KG1 (cell line): ENCODE results near the gene SMAD6.

ENCODE experiments used
- DNase-seq: peaks from one replicate; lab custom pipeline; 2025; lab: John Stamatoyannopoulos, UW

Gene SMAD6

DNA sequence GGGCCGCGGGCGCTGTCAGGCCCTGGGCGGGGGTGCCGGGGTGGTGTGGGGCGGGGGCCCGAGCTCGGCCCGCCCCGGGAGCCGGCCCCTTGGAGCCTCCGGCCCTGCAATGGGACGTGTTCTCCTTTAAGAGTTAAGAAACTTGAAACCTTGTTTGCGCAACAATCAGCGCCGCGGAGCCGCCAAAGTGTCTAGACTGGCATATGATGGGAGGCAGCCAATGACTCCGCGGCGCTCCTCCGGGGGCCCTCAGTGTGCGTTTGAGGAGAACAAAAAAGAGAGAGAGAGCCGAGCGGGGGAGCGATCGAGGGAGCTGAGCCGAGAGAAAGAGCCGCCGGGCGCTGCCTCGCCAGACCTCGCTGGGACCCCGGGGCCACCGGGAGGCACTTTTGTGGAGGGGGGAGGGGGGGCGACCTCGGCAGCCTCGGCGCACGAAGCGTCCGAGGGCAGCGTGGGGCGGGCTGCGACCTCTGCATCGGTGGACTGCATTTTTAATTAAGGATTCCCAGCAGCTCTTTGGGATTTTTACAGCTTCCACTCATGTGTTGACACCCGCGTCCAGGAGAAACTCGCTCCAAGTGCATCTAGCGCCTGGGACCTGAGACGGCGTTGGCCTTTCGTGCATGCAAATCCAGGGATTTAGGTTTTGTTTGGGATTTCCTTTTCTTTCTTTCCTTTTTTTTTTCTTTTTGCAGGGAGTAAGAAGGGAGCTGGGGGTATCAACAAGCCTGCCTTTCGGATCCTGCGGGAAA lies at the start of gene SMAD6:
TSS of gene SMAD6 (plus strand) at position 202 of the 752 bp plus-strand sequence. CDS start 1,023 bp downstream, outside the sequence.
- DNase-seq, result peak; percentile 90

DNA sequence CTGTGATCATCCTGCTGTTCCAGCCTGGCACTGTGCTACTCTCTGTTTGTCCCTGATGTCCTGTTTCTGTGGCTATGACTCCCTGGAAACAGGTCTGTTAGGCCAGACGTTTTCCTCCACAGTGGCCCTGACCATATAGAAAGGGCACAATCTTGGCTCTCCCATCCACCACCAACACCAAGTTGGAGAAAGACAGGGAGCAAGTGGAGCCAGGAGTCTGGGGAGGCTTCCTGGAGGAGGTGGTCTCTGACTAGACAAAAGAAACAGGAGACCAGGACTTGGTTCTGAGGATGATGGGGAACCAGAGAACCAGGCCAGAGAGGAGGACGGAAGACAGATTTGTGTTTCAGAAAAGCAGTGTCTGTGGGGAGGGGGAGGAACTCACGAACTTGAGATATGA lies 49.2 kb upstream of the SMAD6 start:
- DNase-seq, result no peak

DNA sequence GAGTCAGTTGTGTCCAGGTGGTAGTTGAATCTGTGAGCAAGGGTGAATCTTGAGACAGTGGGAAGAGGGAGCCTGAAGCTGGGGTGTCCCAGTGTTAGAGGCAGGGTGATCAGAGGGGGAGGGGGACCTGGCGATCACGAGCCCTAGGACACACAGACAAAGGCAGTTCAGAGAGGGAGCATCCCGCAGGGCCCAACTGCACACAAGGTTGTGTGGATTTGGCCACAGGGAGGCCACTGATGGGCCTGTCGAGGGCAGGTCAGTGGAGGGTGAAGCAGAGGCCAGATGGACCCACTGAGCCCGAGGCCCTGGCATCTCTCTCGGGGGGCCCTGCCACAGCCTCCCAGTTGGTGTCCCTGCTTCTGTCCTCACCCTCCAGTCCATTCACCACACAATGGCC lies 48.6 kb upstream of the SMAD6 start:
- no peak for DNase-seq

DNA sequence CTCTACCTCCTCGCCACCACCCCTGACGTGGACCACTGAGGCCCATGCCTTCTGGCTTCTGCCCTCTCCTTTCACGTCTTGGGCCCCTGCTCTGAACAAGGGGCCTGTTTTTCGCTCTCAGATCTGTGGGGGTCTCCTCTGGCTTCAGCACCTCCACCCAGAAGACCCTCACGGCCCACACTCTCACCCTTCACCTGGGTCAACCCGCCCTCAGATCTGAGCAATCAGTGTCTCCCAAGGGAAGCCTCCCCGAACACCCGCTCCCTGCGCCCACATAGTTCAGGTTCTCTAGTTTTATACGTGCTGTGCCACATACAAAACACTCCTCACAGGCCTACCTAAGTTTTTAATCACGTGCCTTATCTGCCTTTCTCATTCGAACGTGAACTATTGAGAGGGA lies 48.2 kb upstream of the SMAD6 start:
- DNase-seq, result no peak

DNA sequence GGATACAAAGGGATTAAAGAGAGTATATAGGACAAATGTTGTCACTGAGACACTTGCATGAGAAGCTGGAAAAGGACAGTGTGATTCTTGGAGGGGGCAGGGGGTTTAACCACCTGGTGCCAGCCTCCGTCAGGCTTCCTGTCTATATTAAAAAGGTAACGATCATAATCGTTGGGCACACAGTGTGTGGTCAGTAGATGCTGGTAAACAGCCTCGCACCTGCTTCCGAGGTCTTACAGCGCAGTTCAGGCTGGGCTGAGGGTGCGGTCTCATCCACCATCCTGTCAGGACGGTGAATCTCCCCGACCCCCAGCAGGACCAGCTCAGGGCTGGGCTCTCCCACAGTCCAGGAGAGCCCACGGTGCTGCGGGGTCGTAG lies 47.7 kb upstream of the SMAD6 start:
- DNase-seq, result no peak

DNA sequence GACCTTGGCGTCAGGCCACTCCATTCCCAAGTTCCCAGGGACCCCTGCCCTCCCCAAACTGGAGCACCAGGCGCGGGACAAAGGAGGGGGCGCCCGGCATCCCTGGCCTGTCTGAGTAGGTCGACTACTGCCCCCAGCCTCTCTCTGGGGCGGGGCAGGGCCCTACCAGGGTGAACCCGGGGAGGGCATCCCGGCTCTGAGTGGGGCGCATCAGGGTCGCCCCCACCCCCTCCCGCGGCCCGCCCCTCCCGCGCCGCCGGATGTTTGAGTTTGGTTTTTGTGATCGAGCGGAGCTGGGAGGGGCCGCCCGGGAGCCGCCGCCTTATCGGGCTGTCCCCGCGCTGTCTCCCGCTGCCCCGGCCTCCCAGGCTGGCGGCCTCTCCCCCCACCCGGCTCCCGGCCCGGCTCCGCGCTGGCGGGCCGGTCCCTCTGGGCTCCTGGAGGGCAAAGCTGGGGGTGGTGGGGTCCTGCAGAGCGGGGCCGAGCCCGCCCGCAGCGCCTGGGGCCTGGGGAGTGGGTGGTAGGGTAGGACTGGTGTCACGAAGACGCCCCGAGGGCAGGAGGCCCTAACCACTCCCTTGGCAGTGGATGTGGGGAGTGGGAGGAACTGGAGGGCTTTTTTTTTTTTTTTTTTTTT lies 47.2 kb upstream of the SMAD6 start:
- no peak for DNase-seq

DNA sequence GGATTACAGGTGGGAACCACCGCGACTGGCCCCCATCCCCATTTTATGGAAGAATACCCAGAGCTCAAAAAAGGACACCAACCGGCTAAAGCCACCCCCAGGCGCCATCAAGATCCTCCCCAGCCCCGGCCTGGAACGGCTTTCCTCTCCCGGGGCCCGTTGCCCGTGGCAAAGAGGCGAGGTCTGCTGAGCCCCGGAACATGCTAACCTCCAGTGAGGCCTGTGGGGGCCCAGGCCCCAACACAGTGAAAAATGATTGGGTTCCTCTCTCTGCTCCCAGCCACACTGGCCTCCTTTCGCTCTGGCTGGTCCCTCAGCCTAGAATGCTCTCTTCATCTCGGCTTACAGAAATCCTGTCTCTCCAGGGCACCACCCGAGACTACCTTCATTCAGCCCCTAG lies 46.5 kb upstream of the SMAD6 start:
- no peak for DNase-seq

DNA sequence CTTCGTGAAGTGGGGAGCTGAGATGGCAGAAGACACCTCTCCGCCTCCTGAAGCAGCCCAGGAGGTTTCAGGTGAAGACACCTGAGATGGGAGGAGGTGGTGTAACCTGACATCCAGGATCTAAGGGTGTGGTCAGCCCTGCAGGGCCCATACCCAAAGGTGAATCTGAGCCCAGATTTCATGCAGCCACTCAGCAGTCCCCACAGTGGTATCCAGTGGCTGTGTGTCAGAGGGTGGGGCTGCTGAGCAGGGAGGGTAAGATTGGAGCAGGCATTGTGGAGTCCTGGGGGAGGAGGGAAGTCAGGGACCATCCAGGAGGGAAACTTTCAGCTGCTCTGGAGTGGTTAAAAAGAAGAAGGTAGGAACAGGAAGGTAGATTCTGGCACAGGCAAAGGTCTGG lies 46.0 kb upstream of the SMAD6 start:
- DNase-seq, result no peak

DNA sequence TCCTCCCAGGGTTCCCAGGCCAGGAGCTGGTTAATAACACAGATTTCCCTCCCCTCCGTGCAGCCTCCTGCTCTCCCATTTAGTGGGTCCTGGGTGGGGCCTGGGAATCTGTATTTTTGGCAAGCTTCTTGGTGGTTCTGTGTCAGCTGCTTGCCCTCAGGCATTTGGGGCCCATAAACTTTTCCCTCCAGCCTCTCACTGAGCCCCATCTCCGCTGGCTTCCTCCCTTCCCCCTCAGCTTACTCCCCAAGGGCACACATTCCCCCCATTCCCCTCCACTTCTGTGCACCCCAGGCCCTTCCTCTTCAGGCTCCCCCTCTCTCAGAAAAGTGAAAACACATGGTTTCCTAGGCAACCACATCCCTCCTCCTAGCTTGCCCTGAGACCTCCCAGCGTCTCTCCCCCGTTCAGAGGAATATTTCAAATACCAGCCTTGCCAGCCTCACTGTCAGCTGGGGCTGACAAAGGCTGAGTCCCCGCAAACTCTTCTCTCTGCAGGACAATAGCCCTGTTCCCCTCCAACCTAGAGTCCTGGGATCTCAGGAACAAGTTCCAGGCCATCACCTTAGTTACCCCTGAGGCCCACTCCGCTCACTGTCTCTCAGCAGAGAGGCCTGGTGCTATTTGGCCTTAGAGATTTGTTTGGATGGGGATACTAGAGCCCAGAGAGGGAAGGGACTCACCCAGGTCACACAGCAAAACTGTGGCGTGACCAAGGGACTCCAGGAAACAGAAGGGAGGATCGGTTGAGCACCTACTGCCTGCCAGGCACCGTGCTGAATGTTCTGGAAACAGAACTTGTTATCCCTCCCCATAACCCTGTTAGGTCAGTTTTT lies 44.6 kb upstream of the SMAD6 start:
- no peak for DNase-seq

DNA sequence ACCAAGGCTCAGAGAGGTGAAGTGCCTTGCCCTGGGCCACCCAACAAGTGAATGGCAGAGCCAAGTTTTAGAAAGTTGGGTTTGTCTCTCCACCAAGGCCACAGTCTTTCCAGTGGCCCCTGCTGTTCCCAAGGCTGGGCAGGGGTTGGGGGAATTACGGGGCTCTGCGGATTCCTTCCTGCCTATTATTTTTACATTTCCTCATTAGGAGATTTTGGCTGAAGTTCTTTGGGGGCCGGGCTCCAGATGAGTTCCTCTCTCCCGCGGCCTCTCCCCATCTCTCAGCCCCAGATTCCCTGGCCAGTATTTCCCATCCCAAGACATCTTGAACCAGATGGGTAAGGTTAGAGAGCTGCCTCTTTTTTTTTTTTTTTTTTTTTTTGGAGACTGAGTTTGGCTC lies 44.0 kb upstream of the SMAD6 start:
- no peak for DNase-seq

DNA sequence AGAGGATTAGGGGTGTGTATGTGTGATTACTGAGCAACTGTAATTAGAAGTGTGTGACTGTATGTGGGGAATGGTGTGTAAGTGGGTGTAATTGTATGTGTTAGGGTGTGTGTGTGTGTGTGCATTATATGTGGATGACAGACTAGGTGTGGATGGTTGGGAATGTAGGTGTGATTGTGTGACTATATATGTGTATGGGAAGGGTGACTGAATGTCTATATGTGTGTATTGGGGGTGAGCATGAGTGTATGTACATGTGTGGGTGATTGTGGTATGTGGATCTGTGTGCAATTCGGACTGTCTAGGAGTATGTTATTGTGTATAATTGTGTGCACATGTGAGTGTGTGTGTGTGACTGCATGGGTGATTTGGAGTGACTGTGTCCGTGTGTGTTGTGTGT lies 43.2 kb upstream of the SMAD6 start:
- DNase-seq, result no peak

DNA sequence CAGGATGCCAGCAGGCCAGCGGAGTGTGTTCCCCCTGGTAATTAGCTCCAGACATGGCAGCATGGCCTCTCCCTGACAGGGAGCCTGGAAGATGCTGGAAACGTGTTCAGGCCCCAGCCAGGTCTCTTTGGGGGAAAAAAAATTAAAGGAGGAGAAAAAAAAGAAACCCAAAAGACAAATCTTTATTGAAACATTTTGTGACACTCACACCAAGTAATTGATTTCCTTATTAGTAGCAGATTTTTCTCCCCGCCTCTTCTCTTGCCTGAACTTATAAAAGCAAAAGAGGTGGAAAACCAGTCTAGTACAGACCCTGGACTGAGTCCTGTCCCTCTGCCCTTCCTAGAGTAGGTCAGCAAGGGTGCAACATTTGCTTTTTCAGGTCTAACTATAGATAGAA lies 42.7 kb upstream of the SMAD6 start:
- DNase-seq, result no peak

DNA sequence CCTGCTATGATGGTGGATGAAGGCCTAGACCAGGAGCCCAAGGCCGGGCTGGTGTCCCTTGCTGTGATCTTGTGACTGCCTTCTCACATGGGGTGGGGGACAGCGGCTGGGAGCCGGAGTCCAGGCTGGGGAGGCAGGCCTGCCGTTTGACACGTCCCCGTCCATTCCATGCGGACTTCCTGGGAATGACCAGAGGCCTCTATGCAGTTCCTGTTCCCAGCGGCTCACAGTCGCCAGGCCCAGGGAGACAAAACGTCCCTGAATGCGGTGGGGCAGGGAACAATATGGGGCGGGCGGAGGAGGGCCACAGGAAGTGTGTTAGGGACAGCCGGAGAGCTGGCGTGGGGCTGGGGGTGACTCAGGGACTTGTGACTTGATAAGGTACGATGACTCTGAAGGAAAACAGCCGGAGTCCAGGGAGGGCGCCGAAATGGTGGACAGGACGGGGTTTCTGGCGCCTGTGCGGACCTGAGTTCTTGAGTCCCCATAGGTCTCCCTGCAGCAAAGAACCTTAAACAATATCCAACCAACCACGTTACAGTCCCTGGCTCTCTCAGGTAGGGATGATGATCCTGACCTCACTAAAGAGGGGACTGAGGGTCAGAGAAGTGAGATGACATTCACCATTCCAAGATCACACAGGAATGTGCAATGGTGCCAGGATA lies 40.5 kb upstream of the SMAD6 start:
- DNase-seq, result no peak

DNA sequence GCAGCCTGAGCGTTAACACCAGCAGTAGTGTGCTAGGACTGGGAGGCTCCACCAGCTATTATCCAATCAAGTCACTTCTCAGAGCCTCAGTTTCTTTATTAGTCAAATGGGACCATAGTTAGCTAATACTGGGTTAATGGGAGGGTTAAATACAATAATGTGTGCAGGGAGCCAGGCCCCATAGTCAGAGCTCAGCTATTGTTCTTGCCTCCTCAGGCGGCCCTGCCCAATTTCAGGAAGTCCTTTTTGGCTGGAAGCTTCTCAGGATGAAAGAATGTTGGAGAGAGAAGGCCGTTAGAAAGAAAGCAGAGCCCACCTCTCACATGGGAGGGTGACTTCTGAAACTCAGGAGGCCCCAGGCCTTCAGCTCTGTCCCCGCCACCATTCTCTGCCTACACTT lies 39.5 kb upstream of the SMAD6 start:
- no peak for DNase-seq

DNA sequence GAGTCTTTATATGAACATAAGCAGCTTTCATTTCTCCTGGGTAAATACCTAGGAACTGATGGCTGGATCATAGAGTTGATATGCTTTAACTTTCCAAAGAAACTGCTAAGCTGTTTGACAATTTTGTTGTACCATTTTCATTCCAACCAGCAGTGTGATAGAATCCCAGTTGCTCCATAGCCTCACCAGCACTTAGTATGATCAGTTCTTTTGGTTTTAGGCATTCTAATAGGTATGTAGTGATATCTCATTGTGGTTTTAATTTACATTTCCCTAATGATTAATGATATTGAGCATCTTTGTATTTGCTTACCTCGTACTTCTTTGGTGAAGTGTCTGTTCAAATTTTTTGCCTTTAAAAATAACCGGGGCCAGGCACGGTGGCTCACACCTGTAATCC lies 38.4 kb upstream of the SMAD6 start:
- no peak for DNase-seq

DNA sequence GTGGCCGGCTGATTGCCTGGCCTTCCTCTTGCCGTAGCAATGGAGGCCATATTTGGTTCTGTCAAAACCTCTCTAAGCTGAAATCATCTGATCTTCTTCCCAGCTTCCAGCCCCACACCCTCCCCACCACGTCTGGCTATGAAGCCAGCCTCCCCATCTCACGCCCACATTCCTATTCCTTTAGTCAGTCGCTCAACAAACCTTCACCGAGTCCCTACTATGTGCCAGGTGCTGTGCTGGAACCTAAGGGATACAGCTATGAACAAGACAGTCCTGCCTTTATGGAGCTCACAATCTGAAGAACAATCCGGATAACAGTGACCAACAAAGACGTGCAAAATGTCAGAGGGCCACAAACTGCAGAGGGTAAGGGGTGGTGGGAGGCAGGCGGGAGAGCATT lies 31.9 kb upstream of the SMAD6 start:
- no peak for DNase-seq

DNA sequence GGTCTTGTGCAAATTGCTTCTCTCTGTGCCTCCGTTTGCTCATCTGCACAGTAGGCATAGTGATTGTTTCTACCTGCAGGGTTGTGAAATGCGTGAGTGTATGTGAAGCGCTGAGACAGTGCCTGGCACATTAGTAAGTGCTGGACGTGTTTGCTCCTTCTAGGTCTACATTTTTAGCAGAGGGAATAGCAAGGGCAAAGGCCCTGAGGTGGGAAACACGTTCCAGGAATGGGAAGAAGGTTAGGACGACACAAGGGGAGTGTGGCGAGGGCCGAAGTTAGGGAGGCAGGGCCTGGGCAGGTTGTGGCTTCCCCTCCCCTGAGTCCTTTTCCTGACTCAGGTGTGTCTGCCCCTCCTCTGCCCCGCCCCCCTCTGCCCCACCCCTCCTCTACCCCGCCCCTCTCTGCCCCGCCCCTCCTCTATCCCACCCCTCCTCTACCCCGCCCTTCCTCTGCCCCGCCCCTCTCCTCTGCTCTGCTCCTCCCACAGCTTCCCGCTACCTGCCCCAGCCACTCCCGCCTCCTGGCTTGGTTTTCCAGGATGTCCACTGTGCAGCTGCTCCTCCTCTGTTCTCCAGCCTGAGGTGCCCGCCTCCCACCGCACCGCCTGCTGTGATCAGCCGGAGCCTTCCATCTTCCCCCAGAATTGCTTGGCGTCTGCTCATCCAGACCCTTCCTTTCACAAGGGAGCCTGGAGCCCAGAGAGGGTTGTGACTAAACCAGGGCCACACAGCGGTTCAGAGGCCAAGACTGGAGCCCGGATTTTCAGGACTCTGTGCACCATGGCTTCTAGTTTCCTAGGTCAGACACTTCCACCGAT lies 31.1 kb upstream of the SMAD6 start:
- no peak for DNase-seq

DNA sequence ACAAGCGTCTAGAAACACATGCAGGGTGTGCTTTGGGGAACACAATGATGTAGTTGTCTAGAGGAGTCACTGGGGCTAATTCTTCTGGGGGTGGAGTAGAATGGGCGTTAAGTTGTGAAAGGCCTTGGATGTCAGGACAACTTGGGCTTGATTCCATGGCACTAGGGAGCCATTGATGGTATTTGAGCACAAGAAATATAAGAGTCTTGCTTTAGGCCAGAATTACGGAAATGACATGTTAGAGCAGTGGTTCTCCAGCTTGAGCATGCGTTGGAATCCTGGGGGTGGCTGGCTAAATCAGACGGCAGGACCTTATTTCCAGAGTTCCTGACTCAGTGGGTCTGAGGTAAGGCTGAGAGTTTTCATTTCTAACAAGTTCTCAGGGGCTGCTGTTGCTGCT lies 29.2 kb upstream of the SMAD6 start:
- no peak for DNase-seq

DNA sequence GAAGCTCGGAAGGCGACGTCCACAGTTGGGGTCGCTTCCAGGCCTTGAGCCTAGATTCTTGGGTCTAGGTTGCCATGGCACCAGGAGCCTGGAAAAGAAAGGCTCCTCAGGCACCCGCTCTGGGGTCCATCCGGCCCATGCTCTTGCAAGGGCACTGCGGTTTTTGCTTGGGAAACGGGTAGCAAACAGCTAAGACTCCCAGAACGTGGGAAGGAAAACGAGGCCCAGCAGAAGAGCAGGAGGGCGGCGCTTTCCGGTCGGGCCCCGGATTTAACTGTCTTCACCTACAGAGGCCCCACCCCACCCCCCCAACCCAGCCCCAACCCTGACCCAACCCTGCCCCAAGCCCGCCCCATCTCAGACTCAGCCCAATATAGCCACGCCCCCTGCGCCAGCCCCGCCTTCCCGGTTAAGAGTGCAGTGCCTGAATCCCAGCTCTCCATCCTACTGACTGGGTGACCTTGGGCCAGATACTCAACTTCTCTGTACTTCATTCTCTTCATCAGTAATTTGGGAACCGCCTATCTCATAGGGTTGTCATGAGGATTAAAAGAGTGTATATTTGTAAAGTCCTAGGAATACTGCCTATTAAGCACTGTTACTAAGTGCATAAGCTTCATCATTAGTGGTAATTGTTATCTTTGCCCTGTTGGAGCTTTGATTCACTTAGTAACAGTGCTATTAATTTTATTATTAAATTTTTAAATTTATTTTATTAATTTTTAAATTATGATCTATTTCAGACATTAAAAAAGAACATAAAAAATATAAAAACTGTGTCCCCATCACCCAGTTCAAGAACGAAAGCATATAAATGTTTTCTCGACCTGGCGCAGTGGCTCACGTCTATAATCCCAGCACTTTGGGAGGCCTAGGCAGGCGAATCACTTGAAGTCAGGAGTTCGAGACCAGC lies 28.4 kb upstream of the SMAD6 start:
- no peak for DNase-seq

DNA sequence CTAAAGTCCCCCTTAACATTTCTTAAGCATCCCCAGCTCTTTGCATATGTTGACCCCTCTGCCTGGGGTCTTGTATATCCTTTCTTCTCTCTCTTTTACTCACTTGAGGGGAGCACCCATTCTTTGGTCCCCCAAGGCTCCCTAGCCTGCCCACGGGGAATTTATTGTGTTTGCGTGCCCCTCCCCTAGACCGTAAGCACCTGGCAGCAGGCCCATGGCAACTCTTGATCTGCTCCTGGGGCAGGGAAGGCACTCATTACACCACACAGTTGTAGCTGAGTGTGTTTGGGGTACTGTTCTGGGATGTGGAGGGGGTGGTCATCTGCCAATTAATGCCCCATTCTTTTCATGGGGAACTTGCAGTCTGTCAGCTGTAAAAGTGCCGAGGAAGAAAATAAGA lies 27.3 kb upstream of the SMAD6 start:
- no peak for DNase-seq

DNA sequence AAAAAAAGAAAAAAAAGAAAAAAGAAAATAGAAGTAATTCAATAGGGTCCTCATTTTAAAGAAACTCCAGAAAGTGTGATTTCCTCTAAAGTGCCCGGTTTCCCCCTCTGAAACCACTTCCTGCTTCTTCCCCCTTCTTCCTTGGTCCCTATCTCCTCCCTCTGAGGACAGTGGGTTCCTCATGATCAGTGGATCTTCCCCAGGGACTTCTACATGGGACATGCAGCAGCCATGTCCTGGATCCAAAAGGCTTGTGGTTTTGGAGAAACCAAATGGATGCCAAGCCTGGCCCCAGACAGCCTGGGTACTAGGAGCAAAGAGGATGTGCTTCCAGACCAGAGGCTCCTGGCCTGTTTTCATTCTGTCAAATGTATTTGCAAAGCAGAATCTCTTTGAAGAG lies 26.6 kb upstream of the SMAD6 start:
- no peak for DNase-seq
